HL-60 (cell line): Measurements from ENCODE around the gene PSMC3IP.

ENCODE experiments used
- DNase-seq, 2 experiments: peaks; one replicate each; pipeline ENCODE4 v3.0.0-alpha.2; 2010 to 2020; ENCODE audit warnings: low read depth in 1 of 2, low spot score in 1 of 2
- H3K27ac ChIP-seq: fragments of 250-450 bp; sonication (Bioruptor Pico); replicated peaks from 2 replicates; pipeline ENCODE4 v1.5.1; 2020; ENCODE audit warnings: mild to moderate bottlenecking, moderate library complexity
- H3K27me3 ChIP-seq: fragments of 250-450 bp; sonication (Bioruptor Pico); 2 replicates; pipeline ENCODE4 v1.5.1; 2021; ENCODE audit warnings: mild to moderate bottlenecking, moderate library complexity; ENCODE audit not compliant: insufficient read depth, poor library complexity, severe bottlenecking
- H3K4me3 ChIP-seq: replicated peaks from 2 replicates; pipeline ENCODE4 v1.5.1; 2011; ENCODE audit warnings: mild to moderate bottlenecking, control low read depth, low read length; ENCODE audit not compliant: insufficient read depth
- GABPA ChIP-seq: IDR thresholded peaks from 2 replicates; pipeline ENCODE4 v1.6.1; 2012; ENCODE audit warnings: low read depth
- POLR2AphosphoS5 ChIP-seq: IDR thresholded peaks from 2 replicates; pipeline ENCODE4 v1.6.1; 2012; ENCODE audit warnings: low read depth
- SPI1 ChIP-seq: IDR thresholded peaks from 2 replicates; pipeline ENCODE4 v1.6.1; 2012; ENCODE audit warnings: low read depth, mild to moderate bottlenecking, borderline replicate concordance
- TF ChIP-seq, protein P1 (sequence below): IDR thresholded peaks from 2 replicates; pipeline ENCODE4 v1.6.1; 2012; ENCODE audit warnings: low read depth; ENCODE audit not compliant: insufficient replicate concordance
- TF ChIP-seq, protein P2 (sequence below): IDR thresholded peaks from one replicate; pipeline ENCODE4 v1.5.1; 2011; ENCODE audit warnings: low read length, control low read depth, inconsistent platforms; ENCODE audit not compliant: insufficient read depth

PSMC3IP gene

DNA sequence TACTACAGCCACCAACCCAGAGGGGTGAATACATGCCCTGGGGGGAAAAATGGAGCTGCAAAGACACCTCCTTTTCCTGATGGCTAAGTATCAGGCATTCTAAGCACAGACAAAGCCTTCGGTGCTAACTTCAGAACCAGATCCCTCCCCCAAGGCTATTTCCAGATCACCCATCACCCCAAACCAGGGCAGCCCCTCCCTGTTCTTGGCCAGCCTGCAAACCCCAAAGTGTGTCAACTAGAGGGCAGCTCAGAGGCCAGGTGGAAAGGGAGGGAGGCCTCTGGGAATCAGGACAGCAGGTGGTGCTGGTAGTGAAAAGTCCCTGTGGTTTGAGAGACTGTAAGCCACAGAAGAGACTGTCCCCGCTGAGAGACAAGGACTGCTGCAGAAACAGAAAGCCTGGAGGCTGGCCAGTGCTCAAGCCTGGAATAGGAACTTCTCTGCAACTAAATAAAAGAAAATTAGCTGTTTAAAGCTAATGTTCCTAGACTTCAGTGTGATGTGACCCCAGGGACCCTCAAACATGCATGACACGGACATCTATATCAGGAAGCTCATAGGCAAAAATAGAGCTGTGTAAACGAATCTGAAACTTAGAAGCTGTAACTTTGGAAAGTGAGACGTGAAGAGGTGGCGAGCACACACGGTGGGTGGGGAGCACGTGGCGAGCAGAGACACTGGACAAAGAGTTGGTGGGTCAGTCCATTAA, 41.1 kb upstream of the PSMC3IP start:
- no peak overlapping the region for H3K27ac ChIP-seq
- no peak for DNase-seq
- H3K27me3 ChIP-seq = no peaks in the 10 kb centered on the region
- TF ChIP-seq, protein P1, sequence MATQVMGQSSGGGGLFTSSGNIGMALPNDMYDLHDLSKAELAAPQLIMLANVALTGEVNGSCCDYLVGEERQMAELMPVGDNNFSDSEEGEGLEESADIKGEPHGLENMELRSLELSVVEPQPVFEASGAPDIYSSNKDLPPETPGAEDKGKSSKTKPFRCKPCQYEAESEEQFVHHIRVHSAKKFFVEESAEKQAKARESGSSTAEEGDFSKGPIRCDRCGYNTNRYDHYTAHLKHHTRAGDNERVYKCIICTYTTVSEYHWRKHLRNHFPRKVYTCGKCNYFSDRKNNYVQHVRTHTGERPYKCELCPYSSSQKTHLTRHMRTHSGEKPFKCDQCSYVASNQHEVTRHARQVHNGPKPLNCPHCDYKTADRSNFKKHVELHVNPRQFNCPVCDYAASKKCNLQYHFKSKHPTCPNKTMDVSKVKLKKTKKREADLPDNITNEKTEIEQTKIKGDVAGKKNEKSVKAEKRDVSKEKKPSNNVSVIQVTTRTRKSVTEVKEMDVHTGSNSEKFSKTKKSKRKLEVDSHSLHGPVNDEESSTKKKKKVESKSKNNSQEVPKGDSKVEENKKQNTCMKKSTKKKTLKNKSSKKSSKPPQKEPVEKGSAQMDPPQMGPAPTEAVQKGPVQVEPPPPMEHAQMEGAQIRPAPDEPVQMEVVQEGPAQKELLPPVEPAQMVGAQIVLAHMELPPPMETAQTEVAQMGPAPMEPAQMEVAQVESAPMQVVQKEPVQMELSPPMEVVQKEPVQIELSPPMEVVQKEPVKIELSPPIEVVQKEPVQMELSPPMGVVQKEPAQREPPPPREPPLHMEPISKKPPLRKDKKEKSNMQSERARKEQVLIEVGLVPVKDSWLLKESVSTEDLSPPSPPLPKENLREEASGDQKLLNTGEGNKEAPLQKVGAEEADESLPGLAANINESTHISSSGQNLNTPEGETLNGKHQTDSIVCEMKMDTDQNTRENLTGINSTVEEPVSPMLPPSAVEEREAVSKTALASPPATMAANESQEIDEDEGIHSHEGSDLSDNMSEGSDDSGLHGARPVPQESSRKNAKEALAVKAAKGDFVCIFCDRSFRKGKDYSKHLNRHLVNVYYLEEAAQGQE = no peak
- TF ChIP-seq POLR2AphosphoS5 = no peak
- TF ChIP-seq, protein P2, sequence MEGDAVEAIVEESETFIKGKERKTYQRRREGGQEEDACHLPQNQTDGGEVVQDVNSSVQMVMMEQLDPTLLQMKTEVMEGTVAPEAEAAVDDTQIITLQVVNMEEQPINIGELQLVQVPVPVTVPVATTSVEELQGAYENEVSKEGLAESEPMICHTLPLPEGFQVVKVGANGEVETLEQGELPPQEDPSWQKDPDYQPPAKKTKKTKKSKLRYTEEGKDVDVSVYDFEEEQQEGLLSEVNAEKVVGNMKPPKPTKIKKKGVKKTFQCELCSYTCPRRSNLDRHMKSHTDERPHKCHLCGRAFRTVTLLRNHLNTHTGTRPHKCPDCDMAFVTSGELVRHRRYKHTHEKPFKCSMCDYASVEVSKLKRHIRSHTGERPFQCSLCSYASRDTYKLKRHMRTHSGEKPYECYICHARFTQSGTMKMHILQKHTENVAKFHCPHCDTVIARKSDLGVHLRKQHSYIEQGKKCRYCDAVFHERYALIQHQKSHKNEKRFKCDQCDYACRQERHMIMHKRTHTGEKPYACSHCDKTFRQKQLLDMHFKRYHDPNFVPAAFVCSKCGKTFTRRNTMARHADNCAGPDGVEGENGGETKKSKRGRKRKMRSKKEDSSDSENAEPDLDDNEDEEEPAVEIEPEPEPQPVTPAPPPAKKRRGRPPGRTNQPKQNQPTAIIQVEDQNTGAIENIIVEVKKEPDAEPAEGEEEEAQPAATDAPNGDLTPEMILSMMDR = no peak
- no peak for TF ChIP-seq SPI1
- TF ChIP-seq GABPA = no peak
- H3K4me3 ChIP-seq = no peak overlapping the region

DNA sequence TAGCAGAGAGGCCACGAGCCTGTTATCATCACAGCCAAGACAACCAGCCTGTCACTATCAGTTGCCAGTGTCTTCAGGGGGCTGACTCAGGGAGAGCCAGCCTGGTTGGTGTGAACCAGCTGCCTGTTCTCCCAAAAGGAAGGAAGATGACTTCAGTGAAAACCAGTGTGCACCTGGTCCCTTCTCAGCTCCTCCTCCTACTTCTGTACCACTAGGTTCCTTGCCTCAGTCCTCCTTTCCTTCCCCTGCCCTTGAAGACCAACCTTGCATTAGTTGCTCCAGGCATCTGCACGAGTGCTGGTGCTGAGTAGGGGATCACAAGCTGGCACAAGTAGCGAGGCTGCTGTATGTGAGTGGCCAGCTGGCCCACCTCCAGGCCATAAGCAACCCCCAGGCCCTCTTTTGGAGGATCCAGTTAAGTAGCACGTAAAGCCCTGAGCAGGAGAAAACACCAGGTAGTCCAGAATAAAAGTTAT, 40.5 kb upstream of the PSMC3IP start:
- no peak overlapping the region for H3K27ac ChIP-seq
- H3K27me3 ChIP-seq = no peaks in the 10 kb centered on the region
- no peak overlapping the region for H3K4me3 ChIP-seq
- TF ChIP-seq POLR2AphosphoS5 = no peak
- TF ChIP-seq, protein P2 = no peak
- no peak for TF ChIP-seq GABPA
- TF ChIP-seq SPI1 = no peak
- TF ChIP-seq, protein P1 = no peak
- no peak for DNase-seq

DNA sequence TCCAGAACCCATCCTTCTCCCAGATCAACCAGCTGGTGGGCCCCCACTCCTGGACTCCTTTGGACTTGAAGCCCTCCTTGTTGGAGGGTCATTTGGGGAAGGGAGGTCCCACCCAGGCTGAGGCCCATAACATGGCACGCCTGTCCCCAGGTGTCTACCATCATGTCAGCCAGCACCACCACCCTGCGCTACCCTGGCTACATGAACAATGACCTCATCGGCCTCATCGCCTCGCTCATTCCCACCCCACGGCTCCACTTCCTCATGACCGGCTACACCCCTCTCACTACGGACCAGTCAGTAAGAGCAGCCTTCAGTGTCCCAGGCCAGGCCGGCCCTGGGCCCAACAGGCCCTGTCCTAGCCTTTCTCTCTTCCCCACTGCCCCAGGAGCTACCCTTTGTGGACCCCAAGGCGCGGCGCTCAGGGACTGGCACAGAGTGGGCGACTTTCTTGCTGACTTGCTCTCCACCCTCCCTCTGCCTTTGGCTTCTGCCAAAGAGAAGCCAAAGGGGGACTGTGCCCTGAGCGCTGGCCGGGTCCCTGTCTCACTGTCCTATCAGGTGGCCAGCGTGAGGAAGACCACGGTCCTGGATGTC, 36.3 kb upstream of the PSMC3IP start:
- Histone ChIP-seq H3K27me3 (no peaks in the 10 kb centered on the region), H3K4me3 (no peak overlapping the region), H3K27ac (no peak overlapping the region)
- TF ChIP-seq, protein P2 = no peak
- TF ChIP-seq SPI1 = no peak
- TF ChIP-seq, protein P1 = no peak
- TF ChIP-seq GABPA = no peak
- no peak for TF ChIP-seq POLR2AphosphoS5
- no peak for DNase-seq
